CD4-positive, alpha-beta T cell treated with Interleukin-6 at 100 ng/mL for 8 hours (primary cell): ENCODE measurements around the gene MRTFB.

Experiments used
- DNase-seq: peaks from one replicate; pipeline ENCODE4 v3.0.0-alpha.2; 2020; ENCODE audit warnings: mixed read lengths, low spot score

MRTFB gene

GRCh38 chr16:14063618-14064581 lies 7.2 kb upstream of the MRTFB start:
- no peak for DNase-seq

DNA sequence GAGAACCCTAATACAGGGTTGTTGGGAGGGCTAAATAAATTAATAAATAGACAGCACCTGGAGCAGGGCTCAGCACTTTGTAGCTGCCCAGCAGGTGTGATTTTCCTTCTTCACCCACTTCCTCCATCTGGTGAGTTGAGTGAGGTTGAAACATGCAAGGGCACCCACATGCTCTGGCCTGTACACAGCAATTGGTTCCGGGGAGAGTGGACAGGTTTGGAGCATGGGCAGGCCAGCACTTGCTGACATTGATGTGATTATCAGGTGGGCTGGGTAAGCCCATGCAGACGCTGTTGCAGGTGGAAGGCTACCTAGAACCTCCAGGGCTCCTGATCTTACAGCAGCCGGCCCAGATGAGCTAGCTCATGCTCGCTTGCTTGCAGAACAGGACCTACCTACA lies 1.3 kb upstream of the MRTFB start:
- no peak for DNase-seq

DNA sequence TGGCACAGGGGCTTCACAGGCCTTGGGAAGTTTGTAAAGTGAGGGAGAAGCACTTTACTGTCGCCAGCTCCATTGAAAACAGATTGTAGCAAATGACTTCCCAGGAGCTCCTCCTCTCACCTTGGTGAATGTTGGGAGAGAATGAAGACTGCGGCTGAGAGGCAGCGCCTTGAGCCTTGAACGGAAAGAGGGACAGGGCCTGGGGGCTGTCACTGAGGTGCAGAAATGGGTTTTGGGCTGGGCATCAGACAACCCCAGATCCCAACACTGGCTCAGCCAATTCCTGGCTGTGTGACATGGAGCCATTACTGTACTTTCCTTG lies 603 bp upstream of the MRTFB start:
- no peak for DNase-seq

- DNase-seq: no peak
Measured at GRCh38 chr16:14071576-14072271, 605 bp downstream of the MRTFB start.

DNA sequence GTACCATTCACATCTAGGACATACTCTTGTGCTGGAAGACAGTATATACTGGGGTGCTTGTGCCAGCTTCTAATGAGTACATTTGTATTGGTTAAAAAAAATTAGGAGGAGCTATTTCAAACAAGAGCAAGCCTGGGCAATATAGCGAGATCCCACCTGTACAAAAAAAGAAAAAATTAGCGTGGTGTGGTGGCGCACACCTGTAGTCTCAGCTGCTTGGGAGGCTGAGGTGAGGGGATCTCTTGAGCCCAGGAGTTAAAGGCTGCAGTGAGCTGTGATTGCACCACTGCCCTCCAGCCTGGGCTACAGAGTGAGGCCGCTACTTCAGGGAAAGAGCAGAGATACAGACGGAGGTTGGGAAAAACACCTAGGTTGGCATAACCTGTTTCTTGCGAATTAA lies 1.2 kb downstream of the MRTFB start:
- no peak for DNase-seq

DNA sequence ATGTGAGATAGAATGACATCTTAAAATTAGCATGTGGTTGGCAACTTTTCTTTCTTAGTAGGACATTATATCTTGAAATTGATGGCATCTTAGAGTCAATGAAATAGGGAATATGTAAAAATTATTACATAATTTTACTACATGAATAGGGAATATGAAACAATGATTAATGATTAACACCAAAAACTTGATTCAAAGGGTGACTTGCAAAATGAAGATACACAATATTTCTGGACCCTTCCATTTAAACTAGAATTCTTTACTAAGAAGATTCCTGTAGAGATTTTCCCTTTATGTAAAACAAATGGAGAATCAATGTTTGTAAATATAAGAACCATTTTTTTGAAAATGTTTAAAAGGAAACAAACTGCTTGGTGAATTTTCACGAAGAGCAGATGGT lies 3.4 kb downstream of the MRTFB start:
- no peak for DNase-seq

- no peak for DNase-seq
Measured at GRCh38 chr16:14077918-14078317, 6.8 kb downstream of the MRTFB start.

GRCh38 chr16:14086477-14086876 lies 15.4 kb downstream of the MRTFB start:
- no peak for DNase-seq

- no peak for DNase-seq
Measured at GRCh38 chr16:14087181-14087580, 16.1 kb downstream of the MRTFB start.

GRCh38 chr16:14087590-14088154 lies 16.6 kb downstream of the MRTFB start:
- no peak for DNase-seq

DNA sequence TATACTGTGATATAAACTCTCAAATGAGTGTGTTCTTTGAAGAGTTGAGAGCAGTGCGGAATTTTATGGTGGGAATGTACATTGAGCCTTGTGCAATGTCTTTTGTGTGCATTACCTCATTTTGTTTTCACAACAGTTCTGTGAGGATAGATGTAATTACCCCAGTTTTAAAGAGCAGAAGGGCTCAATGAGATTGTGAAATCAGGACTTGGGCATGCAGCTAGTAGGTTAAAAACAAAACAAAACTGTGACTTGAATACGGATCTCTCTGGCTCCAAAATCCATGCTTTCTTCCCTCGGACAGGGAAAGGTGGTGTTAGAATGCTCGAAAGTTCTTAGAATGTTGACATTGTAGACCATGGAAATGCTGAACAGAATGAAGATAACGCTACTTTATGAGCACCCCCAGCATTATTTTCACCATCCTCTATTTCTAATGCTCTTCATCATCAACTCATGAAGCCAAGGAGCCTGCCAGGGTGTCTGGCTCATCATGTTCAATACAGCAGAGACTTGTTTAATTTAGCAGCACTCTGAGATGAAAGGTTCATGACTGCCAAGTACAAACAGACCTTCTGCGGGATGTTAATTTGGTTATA lies 17.1 kb downstream of the MRTFB start:
- no peak for DNase-seq

DNA sequence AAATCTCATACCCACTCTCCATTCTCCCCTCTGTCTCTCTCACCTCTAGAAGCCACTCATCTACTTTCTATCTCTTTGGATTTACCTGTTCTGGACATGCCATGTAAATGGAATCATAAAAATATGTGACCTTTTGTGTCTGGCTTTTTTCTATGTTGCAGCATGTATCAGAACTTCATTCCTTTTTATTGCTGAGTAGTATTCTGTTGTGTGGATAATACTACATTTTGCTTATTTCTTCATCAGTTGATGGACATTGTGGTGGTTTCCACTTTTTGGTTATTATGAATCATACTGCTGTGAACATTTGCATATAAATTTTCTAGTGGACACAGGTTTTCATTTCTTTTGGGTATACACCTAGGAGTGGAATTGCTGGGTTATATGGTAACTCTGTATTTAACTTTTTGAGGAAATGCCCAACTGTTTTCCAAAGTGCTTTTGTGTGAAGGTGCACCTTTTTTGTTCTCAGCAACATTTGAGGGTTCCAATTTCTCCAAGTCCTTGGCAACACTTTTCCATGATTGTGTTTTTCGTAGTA lies 18.2 kb downstream of the MRTFB start:
- no peak for DNase-seq

DNA sequence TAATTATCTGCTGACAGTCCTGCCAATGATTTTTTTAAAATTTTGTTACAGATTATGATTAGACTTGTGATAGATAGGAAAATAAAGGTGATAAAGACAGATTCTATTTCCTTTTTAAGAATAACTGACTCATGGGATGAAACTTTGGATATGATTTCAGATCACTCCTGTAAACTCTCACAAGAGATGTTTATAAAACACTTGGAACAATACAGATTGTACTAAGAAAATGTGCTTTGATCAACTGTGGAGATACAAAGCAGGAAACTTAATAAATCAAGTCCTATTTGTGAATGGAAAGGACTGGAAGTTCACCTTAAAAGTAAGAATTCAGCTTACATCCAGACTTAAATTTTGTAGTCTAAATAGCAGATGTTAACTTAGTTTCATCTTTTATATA lies 21.4 kb downstream of the MRTFB start:
- DNase-seq: no peak

- no peak for DNase-seq
Measured at GRCh38 chr16:14095883-14096551, 24.9 kb downstream of the MRTFB start.

- no peak for DNase-seq
Measured at GRCh38 chr16:14097182-14097959, 26.3 kb downstream of the MRTFB start.

DNA sequence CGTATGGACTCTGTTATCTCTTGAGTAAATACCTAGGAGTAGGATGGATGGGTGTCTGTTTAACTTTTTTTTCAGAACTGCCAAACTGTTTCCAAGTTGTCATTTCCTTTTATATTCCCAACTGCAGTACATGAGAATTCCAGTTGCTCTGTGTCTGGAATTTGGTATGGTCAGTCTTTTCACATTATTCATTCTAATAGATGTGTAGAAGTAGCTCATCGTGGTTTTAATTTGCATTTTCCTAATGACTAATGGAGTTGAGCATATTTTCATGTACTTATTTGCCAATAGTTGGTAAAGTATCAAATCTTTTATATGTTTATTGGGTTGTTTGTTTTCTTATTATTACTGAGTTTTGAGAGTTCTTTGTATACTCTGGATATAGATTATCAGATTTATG lies 27.0 kb downstream of the MRTFB start:
- DNase-seq: no peak

DNA sequence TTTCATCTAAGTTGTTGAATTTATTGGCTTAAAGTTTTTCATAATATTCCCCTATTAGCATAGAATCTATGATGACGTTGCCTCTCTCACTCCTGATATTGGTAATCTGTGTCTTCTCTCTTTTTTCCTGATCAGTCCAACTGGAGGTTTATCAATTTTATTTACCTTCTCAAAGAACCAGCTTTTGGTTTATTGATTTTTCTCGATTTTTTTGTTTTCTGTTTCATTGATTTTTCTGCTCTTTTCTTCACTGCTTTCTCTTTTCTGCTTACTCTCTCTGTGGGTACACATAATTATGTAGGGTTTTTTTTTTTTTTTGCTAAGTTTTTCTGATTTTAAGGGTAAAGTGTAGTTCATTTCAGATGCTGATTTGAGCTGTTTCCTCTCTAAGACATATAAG lies 29.7 kb downstream of the MRTFB start:
- no peak for DNase-seq

DNA sequence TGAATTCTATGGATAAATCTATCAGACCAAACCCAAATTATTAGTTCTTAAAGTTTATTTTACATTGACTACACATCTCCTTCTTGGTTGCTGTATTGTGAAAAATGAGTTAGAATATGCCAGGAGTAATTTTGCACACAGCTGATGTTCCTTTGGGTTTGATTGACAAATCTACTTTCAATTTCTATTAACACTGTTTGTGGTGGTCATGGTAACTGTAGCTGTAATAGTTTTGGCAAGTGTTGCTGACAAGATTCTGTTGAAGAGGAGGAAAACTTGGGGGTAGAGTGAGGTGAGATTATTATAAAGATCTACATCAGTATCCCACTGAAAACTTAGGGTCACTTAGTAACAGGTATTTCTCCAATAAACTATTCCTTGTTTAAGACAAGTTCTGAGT lies 30.3 kb downstream of the MRTFB start:
- DNase-seq: no peak

DNA sequence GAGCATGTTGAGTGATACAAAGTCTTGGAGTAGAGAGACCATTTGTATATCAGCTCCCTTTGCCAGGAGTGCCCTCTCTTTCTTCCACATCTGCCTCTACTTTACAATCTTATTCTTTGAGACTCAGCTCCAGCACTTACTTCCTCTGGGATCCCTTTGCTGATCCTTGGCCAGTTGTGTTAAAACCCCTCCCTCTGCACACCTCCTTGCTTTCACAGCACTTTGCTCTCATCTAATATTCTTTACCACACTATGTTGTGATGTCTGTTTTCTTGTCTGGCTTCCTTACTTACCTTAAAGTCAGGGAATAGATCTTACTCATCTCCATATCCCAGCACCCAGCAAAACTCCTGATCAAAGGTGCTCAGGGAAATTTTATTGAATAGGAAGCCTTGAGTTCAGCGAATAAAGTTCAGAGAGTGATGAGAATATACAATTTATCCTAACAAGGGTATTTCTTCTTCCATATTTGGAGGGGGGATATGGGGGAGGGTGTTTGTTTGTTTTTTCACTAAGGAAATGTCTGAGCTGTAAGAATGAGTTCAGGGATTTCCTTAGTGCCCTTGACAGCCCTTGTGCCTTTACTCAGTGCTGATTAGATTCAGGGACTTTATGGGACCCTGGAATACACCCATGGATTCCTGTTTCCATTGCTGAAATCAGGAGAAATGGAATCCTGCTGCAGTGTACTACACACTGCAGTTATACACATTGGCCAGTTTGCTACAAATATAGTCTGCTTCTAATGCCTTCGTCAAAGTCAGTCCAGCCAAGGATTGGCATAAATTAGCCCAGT lies 32.0 kb downstream of the MRTFB start:
- no peak for DNase-seq

GRCh38 chr16:14104066-14104465 lies 32.9 kb downstream of the MRTFB start:
- DNase-seq: no peak
